Measurements from ENCODE around the gene NFATC1.
A peak's percentile ranks its signal among the peaks of the same experiment; 100 is the strongest.

NFATC1 gene

DNA sequence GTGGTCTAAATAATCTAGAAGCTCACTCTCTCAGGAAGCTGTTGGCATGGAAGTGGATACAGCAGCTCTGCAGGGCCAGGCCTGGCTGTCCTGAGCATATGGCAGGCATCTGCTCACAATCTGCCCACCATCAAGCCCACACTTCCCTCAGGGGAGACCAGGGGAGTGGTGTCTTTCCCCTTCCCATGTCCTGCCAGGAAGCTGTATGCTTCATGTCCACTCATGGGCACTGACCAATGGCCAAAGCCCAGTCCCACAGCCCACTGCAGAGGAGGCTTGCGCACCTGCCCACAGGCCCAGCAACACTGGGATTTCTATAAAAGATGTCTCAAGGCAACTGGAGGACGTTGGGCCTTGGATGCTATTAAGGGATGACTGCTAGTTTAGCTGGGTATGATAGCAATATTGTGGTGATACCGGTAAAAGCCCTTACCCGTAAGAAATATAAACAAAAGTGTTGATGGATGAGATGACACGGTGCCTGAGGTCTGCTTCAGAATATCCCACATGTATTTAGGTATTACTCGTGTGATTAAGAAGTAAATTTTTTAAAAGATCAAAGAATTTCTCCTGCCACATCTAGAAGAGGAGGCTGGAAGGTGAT, 177.2 kb downstream of the NFATC1 start:
- DNase-seq (ENCODE audit: low spot score) = no peak

GRCh38 chr18:79573921-79574491, 178.3 kb downstream of the NFATC1 start:
- no peak for DNase-seq (ENCODE audit: low spot score)

GRCh38 chr18:79574938-79575525, 179.3 kb downstream of the NFATC1 start:
- DNase-seq (ENCODE audit: low spot score) = no peak

DNA sequence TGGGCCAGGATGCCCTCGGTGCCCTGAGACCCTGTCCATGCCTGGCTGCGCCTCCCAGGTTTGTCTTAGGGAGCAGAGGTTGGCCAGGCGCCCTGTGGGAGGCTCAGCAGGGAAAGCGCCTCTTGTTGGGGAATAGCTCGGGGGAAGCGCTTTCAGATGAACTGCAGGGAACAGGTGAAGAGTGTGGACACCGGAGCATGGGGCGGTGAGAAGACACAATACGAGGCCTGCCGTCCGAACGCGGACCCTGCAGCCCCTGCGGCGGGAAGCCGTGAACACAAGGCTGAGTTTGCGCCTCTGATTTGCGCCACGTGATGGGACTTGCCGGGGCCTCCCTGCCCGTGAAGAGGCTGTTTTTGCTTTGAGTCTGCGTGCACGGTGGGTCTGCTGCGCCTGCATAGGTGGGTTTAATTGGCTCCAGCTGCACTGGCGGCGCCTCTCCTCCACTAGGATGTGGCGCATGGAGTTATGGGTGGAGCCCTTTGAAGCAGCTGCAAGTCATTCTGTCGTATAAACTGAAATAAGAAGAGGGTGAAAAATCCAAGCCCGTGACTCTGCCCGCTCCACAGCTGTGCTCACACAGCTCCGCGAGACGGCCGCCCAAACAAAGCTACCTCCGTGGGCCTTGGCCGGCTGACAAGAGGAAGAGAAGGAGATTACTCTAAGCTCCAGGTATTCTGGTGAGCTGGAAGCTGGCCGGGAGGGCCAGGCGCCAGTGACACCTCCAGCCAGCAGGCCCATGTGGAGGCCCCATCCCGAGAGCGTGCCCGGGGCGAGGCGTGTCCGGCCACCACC, 180.4 kb downstream of the NFATC1 start:
- DNase-seq (ENCODE audit: low spot score) = peak; percentile 50

- no peak for DNase-seq (ENCODE audit: low spot score)
Measured at GRCh38 chr18:79576686-79577351, 181.1 kb downstream of the NFATC1 start.

DNA sequence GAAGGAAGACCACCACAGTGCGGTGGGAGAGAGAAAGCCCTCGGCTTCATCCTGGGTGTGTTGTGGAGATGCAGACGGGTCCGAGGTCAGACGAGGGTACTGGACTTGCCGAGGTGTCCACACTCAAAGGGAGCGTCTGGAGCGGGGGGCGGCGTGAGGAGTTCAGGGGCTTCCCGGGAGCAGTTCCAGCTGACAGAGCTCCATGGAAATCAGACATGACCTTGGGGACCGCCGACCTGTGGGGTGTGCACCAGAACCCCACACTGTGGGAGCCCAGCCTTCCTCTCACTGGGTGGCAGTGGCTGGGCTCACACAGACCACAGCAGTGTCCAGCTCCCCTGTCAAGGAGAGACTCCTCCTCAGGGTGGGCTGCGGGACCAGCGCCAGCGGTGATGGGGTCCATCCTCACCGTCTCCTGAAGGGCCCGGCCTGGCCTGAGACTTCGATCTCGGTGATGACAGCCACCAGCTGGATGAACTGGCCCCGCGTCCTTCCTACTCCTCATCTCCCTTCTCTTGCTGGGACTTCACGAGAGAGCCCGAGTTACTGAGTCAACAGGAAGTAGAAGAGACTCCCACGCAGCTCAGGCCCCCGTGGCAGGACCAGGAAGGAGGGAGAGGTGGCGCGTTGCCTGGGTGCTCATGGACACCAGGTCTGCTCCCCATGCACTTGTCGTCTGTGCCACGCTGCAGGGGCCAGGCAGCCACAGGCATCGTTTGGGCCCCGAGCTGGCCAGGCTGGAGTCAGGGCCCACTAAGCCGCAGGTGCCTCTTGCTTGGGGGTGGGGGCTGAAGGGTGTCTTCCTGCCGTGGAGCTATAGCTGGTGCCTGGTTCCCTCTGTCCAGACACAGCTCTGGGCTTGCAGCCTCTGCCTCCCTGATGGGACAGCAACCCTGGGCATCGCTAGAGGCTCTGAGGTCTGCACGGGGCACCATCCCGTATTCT, 182.0 kb downstream of the NFATC1 start:
- DNase-seq (ENCODE audit: low spot score) = no peak

DNA sequence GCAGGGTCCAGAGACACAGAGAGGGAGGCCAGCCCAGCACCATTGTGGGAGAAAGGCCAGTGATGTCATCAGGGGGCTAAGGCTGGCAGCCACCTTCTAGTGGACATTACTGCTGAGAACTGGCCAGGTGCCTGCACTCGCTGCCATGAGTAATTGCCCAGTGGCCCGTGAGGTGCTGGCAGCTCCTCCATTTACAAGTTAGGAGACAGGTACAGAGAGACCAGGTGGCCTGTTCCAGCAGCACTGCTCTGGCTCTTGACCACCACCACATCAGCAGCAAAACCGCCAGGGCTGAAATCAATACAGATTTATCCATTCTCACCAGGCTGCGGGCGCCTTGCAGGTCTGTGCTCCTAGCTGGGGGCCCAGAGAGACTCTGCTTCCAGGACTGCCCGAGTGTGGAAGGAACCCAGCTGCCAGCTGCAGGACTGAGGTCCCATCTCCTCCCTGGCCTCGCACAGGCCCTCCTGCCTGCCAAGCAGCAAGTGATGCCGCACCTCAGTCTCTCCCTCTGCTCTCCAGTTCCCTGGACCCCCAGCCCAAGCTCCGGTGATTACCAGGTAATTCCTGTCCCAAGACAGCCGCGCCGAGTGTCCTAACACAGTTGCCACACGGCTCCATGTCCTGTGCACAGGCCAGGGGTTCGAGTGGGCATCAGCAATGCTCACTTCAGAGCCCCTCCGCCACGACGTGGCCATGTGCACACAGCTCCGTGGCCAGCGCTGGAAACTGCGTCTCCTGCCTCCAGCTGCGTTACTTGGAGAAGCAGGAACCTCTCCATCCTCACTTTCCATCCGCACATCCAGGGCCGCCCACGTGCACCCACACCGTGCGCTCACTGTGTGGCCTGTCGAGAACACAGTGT, 182.9 kb downstream of the NFATC1 start:
- DNase-seq (ENCODE audit: low spot score) = no peak

Measured in GM03348 (cell line).